Measurements from ENCODE around the gene KRTCAP2.

KRTCAP2 gene

DNA sequence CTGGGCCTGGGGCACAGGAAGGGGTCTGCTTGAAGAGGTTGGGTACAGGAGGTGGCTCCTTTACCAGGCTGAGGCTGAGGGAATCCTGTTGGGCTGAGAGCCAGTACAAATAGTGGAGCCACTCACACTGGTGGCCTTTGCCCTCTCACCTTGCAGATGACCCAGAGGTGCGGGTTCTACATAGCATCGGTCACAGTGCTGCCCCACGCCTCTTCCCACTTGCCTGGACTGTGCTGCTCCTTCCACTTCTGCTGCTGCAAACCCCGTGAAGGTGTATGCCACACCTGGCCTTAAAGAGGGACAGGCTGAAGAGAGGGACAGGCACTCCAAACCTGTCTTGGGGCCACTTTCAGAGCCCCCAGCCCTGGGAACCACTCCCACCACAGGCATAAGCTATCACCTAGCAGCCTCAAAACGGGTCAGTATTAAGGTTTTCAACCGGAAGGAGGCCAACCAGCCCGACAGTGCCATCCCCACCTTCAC lies 39.3 kb downstream of the KRTCAP2 start:
- no peak for DNase-seq (ENCODE audit: low spot score)

GRCh38 chr1:155131856-155132255 lies 41.2 kb downstream of the KRTCAP2 start:
- no peak for DNase-seq (ENCODE audit: low spot score)

DNA sequence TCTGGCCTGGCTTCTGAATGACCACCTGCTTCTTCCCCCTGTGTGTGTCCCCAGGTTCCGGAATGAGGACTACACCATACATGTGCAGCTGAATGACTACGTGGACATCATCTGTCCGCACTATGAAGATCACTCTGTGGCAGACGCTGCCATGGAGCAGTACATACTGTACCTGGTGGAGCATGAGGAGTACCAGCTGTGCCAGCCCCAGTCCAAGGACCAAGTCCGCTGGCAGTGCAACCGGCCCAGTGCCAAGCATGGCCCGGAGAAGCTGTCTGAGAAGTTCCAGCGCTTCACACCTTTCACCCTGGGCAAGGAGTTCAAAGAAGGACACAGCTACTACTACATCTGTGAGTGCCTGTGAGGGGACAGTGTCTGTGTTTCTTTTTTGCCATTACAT lies 41.8 kb downstream of the KRTCAP2 start:
- no peak for DNase-seq (ENCODE audit: low spot score)

- DNase-seq (ENCODE audit: low spot score) = no peak
These were observed 42.7 kb downstream of the KRTCAP2 start for GRCh38 chr1:155130272-155131006.

- peak; percentile 33 for DNase-seq (ENCODE audit: low spot score)
These were observed 44.2 kb downstream of the KRTCAP2 start for GRCh38 chr1:155128755-155129473.

- no peak for DNase-seq (ENCODE audit: low spot score)
These were observed 44.9 kb downstream of the KRTCAP2 start for GRCh38 chr1:155127967-155128754.

- peak; percentile 89 for DNase-seq (ENCODE audit: low spot score)
These were observed 45.8 kb downstream of the KRTCAP2 start, which contains the start of gene EFNA1 for GRCh38 chr1:155127105-155127966. Gene EFNA1 (plus strand): TSS chr1:155127876. CDS start chr1:155127978, 102 bp downstream.

DNA sequence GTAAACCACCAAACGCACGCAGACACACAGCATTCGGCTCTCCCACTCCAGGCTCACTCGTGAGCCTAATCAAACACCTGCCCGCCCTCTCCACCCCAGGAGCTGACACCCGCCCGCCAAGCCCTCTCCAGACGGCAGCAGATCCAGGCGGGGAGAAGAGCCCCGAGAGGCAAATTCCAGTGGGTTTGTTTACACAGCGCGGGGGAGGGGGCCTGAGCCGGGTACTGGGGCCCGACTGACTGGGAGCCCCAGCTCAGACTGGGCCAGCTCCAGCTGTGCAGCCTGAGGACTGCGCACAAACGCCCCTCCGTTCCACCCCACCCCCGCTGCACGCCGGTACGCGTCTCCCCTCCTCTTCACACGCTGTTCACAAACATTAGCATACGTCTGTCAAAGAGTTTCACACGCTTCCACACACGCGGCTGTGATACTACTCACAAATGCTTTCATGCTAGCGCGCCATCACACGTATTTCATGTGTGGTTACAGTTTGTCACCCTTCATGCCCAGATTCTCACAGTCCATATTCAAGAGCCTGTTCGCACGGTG lies 46.5 kb downstream of the KRTCAP2 start:
- peak; percentile 69 for DNase-seq (ENCODE audit: low spot score)

DNA sequence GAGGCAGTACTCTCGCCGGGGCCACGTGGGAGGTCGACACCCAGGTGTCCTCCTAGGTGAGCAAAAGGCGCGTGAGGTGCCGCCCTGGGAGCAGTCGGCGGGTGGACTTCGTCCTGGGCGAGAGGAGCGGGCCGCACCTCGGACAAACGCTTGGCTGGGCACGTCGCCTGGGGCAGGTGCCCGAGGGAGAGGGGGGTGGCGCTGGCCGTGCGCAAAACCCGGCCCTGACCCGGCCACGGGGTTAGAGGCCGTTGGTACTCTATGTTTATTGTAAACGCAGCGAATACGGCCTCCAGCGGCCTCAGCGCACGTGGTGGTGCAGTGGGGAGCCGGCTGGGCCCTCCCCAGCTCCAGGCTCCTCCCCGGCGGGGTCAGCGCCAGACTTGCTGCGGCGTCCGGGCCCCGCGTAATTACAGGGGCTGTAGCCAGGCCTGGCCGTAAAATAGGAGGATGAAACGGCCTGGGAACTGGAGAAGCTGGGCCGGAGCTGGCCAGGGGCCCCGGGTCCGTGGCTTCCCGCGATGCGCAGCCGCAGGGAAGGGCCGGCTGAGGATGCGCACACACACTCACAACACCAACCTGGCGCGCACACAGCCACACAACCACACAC lies 47.1 kb downstream of the KRTCAP2 start:
- DNase-seq (ENCODE audit: low spot score) = peak; percentile 39

DNA sequence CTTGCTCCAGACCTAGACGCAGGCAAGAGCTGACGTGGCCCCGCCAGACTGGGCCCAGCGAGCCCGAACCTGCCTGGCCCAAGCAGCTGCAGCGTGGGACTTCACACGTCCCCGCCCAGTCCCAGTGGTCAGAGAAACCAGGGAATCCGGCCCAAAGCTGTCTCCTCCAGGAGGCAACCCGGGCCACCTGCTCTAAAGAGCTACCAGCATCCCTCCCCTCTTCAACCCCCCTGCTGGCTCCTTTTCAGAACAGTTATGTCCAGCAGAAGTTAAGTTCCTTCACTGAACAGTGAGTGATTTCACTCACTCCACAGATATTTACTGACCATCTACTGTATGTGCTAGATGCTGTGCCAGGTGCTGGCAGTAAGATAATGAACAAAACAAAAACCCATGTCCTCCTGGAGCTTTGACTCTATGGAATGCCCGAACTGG lies 47.6 kb downstream of the KRTCAP2 start:
- DNase-seq (ENCODE audit: low spot score) = no peak

GRCh38 chr1:155124503-155125463 lies 48.3 kb downstream of the KRTCAP2 start:
- peak; percentile 32 for DNase-seq (ENCODE audit: low spot score)

DNA sequence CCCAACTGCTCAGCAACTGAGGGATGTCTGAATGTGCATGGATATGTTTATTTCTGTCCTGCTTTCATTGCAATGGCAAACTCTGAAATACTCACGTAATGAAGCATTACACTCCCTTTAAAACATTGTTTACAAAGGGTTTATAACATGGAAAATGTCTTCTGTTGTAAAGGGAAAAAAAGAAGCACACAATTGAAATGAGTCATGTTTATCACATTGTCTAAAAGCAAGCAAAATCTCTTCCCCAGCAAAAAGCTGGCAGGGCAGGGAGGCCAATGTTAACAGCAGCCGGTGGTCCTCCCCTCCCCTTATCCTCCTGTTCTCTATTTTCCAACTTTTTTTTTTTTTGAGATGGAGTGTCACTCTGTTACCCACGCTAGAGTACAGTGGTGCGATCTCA lies 49.3 kb downstream of the KRTCAP2 start:
- DNase-seq (ENCODE audit: low spot score) = no peak

- peak; percentile 6 for DNase-seq (ENCODE audit: low spot score)
These were observed 50.8 kb downstream of the KRTCAP2 start for GRCh38 chr1:155122308-155122707.

GRCh38 chr1:155121249-155121648 lies 51.9 kb downstream of the KRTCAP2 start:
- peak; percentile 22 for DNase-seq (ENCODE audit: low spot score)

DNA sequence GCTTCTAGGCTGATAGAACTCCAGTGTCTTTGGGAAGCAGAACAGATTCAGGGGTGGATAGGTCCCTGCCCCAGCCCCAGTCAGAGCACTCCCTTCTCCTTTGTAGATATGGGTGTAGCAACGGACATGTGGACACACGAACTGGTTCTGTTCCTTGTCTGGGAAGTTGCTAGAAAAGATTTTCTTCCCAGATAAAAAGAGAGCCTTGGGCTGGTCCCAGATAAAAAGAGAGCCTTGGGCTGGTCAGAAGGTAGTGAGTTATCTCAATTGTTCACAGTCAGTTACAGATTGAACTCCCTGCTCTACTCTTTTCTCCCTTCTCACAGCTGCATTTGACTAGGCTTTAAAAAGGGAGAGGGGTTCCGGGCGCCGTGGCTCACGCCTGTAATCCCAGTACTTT lies 52.9 kb downstream of the KRTCAP2 start:
- peak; percentile 21 for DNase-seq (ENCODE audit: low spot score)

All from D341Med (cell line).